Calu3 (cell line): ENCODE measurements around the gene SSBP3. TPM values are rescaled to one million over a fixed set of nuclear protein-coding genes. Genes with fewer than 3 reads are reported as not detected.
"Not testable (repeated sequence)": the region's sequence is repeated elsewhere in the genome, so short reads cannot be mapped to it uniquely, and the experiment has no call there.

Experiments used
- Bru-seq: library from RNA; stranded (reverse); fragments of 400-500 nt; gene quantifications from one replicate; lab custom pipeline; 2021; lab: Mats Ljungman, UMichigan
- BruChase-seq, 2 experiments: library from RNA; stranded (reverse); fragments of 400-500 nt; gene quantifications; one replicate each; lab custom pipeline; 2021; lab: Mats Ljungman, UMichigan
- BruUV-seq: library from RNA; stranded (reverse); fragments of 400-500 nt; replicated peaks from 2 replicates; lab custom pipeline; 2021; lab: Mats Ljungman, UMichigan
- CTCF ChIA-PET: fragments of 300-600 bp; sonication (Branson Sonifier 250); formaldehyde crosslinking; loops from one replicate; lab custom pipeline; 2022; ENCODE audit warnings: antibody characterized with exemption; lab: Charles Lee
- DNase-seq: peaks from one replicate; pipeline ENCODE4 v3.0.0; 2022
- H3K27ac Mint-ChIP-seq: one replicate; pipeline ENCODE4 v1.8.0; 2022; ENCODE audit warnings: mixed read lengths; ENCODE audit not compliant: unreplicated experiment
- H3K27me3 Mint-ChIP-seq: one replicate; pipeline ENCODE4 v1.8.0; 2022; ENCODE audit warnings: mixed read lengths; ENCODE audit not compliant: unreplicated experiment
- H3K36me3 Mint-ChIP-seq: one replicate; pipeline ENCODE4 v1.8.0; 2022; ENCODE audit warnings: mild to moderate bottlenecking, moderate library complexity, mixed read lengths; ENCODE audit not compliant: insufficient read depth, unreplicated experiment
- H3K4me1 Mint-ChIP-seq: one replicate; pipeline ENCODE4 v1.8.0; 2022; ENCODE audit warnings: mild to moderate bottlenecking, low read depth, mixed read lengths; ENCODE audit not compliant: unreplicated experiment
- H3K4me3 Mint-ChIP-seq: one replicate; pipeline ENCODE4 v1.8.0; 2022; ENCODE audit warnings: mild to moderate bottlenecking, low read depth, moderate library complexity, mixed read lengths; ENCODE audit not compliant: unreplicated experiment
- H3K9me3 Mint-ChIP-seq: one replicate; pipeline ENCODE4 v1.8.0; 2022; ENCODE audit warnings: low read depth, mixed read lengths; ENCODE audit not compliant: unreplicated experiment
- CTCF ChIP-seq: fragments of 200-600 bp; IDR thresholded peaks from one replicate; pipeline ENCODE4 v1.8.0; 2022; ENCODE audit warnings: antibody characterized with exemption; ENCODE audit not compliant: unreplicated experiment
- intact Hi-C: fragments of 100-400 bp; cut with micrococcal nuclease; formaldehyde crosslinking; loops from one replicate; pipeline ENCODE4 v1.10.0; 2022; ENCODE audit not compliant: unreplicated experiment
- long read RNA-seq: library from polyadenylated mRNA; stranded (forward); transcript quantifications from one replicate; pipeline ENCODE4 v2.0.0, GENCODE V29; 2022
- total RNA-seq: library from RNA; stranded (reverse); gene quantifications from 2 replicates; pipeline ENCODE4 v1.2.3, GENCODE V29; 2022

SSBP3 gene
- 16.6 and 16.7 TPM in 2 replicates for total RNA-seq
- percentile 50 among the genes with signal in this experiment for Bru-seq, nascent RNA
- percentile 42 among the genes with signal in this experiment for BruChase-seq, experiment 1, labeled RNA remaining after a 6-hour chase
- BruChase-seq, experiment 2, labeled RNA remaining after a 2-hour chase, result percentile 44 among the genes with signal in this experiment
- long read RNA-seq, partial matches to known transcripts, result 4 of 10 reads
- long read RNA-seq, other reads (novel, unspliced or antisense), result 3 of 10 reads

GRCh38 chr1:54406339-54407153 is at the start of gene SSBP3:
TSS of gene SSBP3 (minus strand) at chr1:54406394.
- H3K4me3 Mint-ChIP-seq, result peak within 1 kb of the TSS; percentile 78
- peaks cover 17% of the 10 kb centered on the region for H3K36me3 Mint-ChIP-seq
- peaks cover 24% of the 10 kb centered on the region for H3K4me1 Mint-ChIP-seq

GRCh38 chr1:54453509-54453908 is 47.3 kb upstream of the SSBP3 start:
- CTCF ChIA-PET, result no interaction called here
- H3K9me3 Mint-ChIP-seq, result peaks cover 2% of the 10 kb centered on the region
- intact Hi-C loops, result no loop called here
- no peak for TF ChIP-seq CTCF
- H3K4me3 Mint-ChIP-seq, result no peak overlapping the region
- BruUV-seq, result no TSS peak
- DNase-seq, result no peak
- no peak overlapping the region for H3K27ac Mint-ChIP-seq
- peaks cover 21% of the 10 kb centered on the region for H3K27me3 Mint-ChIP-seq
- no peaks in the 10 kb centered on the region for H3K36me3 Mint-ChIP-seq
- no peaks in the 10 kb centered on the region for H3K4me1 Mint-ChIP-seq

More at GRCh38 chr1:54406339-54407153, at the start of gene SSBP3:
- H3K9me3 Mint-ChIP-seq, result no peaks in the 10 kb centered on the region
- H3K27me3 Mint-ChIP-seq, result no peaks in the 10 kb centered on the region
- BruUV-seq, result no TSS peak
- DNase-seq, result peak; percentile 97
- intact Hi-C loops, result loop anchor here (1.0 kb wide), 1 partner anchor 82 kb away; no protein-coding TSS in a partner anchor
- peak within 1 kb of the TSS; percentile 45 for H3K27ac Mint-ChIP-seq
- CTCF ChIA-PET, result interaction anchor here (0.6 to 1.4 kb wide), 9 partner anchors 20 to 546 kb away, joined by 3 to 10 read pairs (median 3); partner anchors contain the start of gene TTC22
- no peak for TF ChIP-seq CTCF

GRCh38 chr1:54453022-54453421 is 46.8 kb upstream of the SSBP3 start:
- Mint-ChIP-seq H3K4me1 (no peaks in the 10 kb centered on the region), H3K27me3 (peaks cover 26% of the 10 kb centered on the region), H3K36me3 (no peaks in the 10 kb centered on the region), H3K27ac (no peak overlapping the region), H3K4me3 (no peak overlapping the region), H3K9me3 (peaks cover 2% of the 10 kb centered on the region)
- BruUV-seq, result no TSS peak
- DNase-seq, result no peak
- CTCF ChIA-PET, result no interaction called here
- TF ChIP-seq CTCF, result no peak
- intact Hi-C loops, result no loop called here

GRCh38 chr1:54449431-54449830 is 43.2 kb upstream of the SSBP3 start:
- H3K4me3 Mint-ChIP-seq, H3K9me3 Mint-ChIP-seq, H3K27ac Mint-ChIP-seq, H3K36me3 Mint-ChIP-seq, BruUV-seq, CTCF ChIA-PET, intact Hi-C loops, H3K4me1 Mint-ChIP-seq, DNase-seq: not testable (repeated sequence)
- H3K27me3 Mint-ChIP-seq, result peaks cover 53% of the 10 kb centered on the region

GRCh38 chr1:54448801-54449200 is 42.6 kb upstream of the SSBP3 start:
- H3K27me3 Mint-ChIP-seq, result peaks cover 56% of the 10 kb centered on the region
- H3K27ac Mint-ChIP-seq, H3K36me3 Mint-ChIP-seq, H3K4me1 Mint-ChIP-seq, BruUV-seq, intact Hi-C loops, CTCF ChIA-PET, H3K9me3 Mint-ChIP-seq, H3K4me3 Mint-ChIP-seq, DNase-seq: not testable (repeated sequence)

GRCh38 chr1:54447081-54447480 is 40.9 kb upstream of the SSBP3 start:
- CTCF ChIA-PET, H3K4me3 Mint-ChIP-seq, H3K4me1 Mint-ChIP-seq, DNase-seq, BruUV-seq, H3K27ac Mint-ChIP-seq, H3K9me3 Mint-ChIP-seq, H3K36me3 Mint-ChIP-seq, intact Hi-C loops: not testable (repeated sequence)
- peaks cover 56% of the 10 kb centered on the region for H3K27me3 Mint-ChIP-seq
